ENCODE results near the gene GJC3.

DNA sequence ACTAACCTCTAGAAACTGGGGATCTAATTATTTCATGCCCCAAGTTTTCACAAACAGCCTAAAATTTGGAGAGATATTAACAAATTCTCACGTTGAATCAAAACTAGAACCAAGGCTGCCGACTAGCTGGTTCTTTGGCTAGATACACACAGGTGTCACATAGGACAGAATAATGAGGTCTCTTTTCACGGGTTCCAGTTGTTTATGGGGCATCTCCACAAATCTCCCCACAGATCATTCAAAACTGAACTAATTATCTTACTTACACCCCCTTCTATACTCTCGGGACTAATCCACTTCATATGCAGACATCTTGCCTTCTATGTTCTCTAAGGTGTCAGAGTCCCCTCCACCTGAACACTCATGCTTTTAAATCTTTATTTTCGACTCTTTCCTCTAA lies 36.1 kb downstream of the GJC3 start:
- TF ChIP-seq, protein P1, sequence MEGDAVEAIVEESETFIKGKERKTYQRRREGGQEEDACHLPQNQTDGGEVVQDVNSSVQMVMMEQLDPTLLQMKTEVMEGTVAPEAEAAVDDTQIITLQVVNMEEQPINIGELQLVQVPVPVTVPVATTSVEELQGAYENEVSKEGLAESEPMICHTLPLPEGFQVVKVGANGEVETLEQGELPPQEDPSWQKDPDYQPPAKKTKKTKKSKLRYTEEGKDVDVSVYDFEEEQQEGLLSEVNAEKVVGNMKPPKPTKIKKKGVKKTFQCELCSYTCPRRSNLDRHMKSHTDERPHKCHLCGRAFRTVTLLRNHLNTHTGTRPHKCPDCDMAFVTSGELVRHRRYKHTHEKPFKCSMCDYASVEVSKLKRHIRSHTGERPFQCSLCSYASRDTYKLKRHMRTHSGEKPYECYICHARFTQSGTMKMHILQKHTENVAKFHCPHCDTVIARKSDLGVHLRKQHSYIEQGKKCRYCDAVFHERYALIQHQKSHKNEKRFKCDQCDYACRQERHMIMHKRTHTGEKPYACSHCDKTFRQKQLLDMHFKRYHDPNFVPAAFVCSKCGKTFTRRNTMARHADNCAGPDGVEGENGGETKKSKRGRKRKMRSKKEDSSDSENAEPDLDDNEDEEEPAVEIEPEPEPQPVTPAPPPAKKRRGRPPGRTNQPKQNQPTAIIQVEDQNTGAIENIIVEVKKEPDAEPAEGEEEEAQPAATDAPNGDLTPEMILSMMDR (conservative IDR thresholded peaks at IDR 0.05; ENCODE audit: low read depth, low read length), result no peak
- TF ChIP-seq EZH2 (IDR thresholded peaks at IDR 0.05; ENCODE audit: borderline replicate concordance, low read depth, low read length, poor library complexity, severe bottlenecking), result no peak
